ENCODE data around the gene SORCS2.
"Not testable (repeated sequence)": the region's sequence is repeated elsewhere in the genome, so short reads cannot be mapped to it uniquely, and the experiment has no call there.

The SORCS2 gene

DNA sequence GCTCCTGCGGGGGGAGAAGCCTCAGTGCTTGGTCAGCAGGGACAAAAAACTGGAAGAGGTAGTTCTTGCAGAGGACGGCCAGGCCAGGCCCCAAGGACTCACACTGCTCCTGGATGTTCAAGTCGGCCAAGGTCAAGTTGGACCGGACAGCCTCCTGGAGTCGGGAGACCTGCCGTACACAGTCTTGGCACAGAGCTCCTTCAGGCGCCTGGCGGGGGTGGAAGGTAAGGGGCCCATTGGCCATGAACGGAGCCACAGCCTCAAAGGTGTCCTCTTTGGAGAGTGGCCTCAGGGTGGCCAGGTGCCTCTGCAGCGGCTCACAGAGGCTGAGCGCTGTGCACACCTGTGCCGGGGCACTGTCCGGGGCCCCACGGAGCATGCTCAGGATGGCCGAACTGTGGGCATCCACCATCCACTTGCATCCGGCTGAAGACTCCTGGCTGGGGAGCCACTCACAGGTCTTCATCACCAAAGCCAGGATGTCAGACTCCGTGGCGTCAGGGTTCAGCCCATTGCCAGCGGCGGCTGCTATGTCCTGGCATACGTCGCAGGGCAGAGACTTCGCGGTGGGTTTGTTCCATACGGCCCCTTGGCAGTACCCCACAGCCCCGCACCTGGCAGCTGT is 241.9 kb downstream of the SORCS2 start:
- FAIRE-seq = no peak

- FAIRE-seq = no peak
Observed at GRCh38 chr4:7434766-7435150, 242.4 kb downstream of the SORCS2 start, which contains the start of gene PSAPL1. TSS of gene PSAPL1 (minus strand) at chr4:7434930. CDS start at chr4:7434879, 51 bp downstream.

- no peak for FAIRE-seq
Observed at GRCh38 chr4:7435471-7436061, 243.2 kb downstream of the SORCS2 start.

- no peak for FAIRE-seq
Observed at GRCh38 chr4:7436256-7436655, 243.9 kb downstream of the SORCS2 start.

DNA sequence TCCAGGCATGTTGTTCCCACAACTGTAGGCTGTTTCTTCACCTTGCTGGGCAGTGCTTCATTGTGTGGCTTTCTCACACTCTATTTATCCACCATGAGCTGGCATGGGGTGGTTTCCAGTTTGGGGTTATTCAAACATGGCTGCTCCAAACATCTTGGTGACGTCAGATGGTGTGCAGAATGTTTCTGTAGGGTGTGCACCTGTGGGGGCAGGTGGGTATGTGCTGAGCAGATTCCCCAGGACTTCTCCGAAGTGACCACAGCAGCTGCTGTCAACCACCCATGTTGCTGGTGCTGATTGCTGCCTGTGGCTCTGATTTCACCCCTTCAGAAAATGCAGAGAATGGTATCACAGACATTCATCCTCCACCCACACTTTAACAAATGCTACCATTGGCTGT is 247.4 kb downstream of the SORCS2 start:
- FAIRE-seq = no peak

GRCh38 chr4:7441201-7441600 is 248.9 kb downstream of the SORCS2 start:
- no peak for FAIRE-seq

DNA sequence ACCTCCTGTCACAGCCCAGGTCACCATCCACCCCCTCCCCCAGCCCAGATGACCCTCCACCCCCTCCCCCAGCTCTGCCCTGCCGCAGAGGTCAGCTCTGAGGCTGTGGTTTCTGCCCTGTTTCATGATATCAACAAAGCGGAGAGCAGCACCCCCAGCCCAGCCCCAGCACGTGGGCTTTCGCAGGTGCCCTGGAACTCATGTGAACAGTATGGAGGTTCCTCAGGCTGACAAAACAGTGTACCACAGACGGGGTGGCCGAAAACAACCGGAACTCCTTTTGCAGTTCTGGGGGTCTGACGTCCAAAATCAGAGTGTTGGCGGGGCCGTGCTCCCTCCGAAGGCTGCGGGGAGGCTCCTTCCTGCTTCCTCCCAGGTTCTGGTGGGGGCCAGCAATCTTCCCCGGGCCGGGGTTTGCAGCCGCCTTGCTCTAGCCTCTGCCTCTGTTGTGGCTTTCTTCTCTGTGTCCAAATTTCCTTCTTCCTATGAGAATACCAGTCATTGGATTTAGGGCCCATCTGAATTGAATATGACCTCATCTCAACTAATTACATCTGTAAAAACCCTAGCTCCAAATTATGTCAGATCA is 250.3 kb downstream of the SORCS2 start:
- no peak for FAIRE-seq

GRCh38 chr4:7444314-7444713 is 252.0 kb downstream of the SORCS2 start:
- no peak for FAIRE-seq

- FAIRE-seq = no peak
Observed at GRCh38 chr4:7444731-7445130, 252.4 kb downstream of the SORCS2 start.

DNA sequence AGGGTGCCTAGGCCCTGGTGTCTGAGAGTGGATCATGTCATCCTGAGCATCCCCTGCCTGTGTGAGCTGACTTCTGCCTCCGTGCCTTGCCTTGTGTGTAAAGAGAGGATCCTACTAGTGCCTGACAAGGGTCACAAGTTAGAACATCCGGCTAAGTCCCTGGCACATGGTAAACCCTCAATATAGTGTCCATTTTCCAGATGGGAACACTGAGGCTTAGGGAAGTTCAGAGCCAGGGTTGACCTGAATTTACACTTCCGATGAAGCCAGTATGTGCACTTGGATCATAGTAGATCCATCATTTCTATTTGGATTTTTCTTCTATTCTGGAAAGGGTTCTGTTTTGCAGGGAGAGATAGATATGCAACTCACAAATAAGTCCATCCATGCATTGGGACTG is 254.9 kb downstream of the SORCS2 start:
- no peak for FAIRE-seq

- FAIRE-seq = no peak
Observed at GRCh38 chr4:7448036-7448435, 255.7 kb downstream of the SORCS2 start.

GRCh38 chr4:7450775-7451433 is 258.6 kb downstream of the SORCS2 start:
- FAIRE-seq = no peak

- FAIRE-seq = no peak
Observed at GRCh38 chr4:7451434-7451789, 259.1 kb downstream of the SORCS2 start.

- FAIRE-seq = no peak
Observed at GRCh38 chr4:7451800-7452199, 259.5 kb downstream of the SORCS2 start.

GRCh38 chr4:7452802-7453201 is 260.5 kb downstream of the SORCS2 start:
- not testable (repeated sequence) for FAIRE-seq

DNA sequence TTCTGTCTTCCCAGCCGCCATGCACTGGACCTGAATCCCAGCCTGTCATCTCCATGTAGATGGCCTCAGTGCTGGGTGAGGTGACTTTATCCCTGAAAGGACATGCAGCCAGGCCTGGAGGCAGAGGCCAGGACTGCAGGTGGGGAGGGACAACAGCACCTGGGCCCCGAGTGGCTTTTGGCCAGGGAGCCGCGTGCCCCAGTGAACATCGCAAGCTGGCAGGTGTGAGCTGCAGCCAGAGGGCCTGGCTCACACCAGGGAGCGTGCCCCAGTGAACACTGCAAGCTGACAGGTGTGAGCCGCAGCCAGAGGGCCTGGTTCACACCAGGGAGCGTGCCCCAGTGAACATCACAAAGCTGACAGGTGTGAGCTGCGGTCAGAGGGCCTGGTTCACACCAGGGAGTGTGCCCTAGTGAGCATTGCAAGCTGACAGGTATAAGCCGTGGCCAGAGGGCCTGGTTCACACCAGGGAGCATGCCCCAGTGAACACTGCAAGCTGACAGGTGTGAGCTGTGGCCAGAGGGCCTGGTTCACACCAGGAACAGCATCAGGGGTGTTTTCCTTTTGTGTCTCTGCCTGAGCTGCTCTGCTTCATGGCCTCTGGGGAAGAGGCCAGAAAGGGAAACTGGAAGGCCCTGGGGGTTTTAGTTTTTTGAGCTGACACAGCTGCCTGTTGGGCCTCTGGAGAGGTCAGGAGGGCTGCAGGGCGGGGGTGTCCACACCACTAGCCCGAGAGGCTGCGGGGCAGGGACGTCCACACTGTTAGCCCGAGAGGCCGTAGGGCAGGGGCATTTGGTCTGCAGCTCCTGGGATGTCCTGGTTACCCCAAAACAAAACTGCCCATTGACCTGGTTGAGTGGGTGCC is 265.1 kb downstream of the SORCS2 start:
- no peak for FAIRE-seq

GRCh38 chr4:7458066-7458425 is 265.7 kb downstream of the SORCS2 start:
- no peak for FAIRE-seq

DNA sequence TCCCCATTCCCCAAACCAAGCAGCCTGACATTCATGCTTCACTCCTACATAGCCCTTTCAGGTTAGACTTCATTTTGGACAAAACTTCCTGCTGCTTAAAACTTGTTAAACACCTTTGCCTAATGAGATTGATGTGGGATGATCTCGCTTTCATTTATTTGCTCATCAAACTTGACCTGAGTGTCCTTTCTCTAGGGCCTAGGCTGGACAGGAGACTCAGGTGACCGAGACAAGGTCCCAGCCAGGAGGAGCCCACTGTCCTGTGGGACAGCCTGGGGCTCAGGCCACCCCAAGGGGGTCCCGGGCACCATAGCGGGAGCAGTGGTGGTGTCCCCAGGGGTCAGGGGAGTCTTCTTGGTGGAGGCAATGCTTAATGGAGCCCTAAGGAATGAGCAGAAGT is 266.1 kb downstream of the SORCS2 start:
- no peak for FAIRE-seq

GRCh38 chr4:7459471-7459870 is 267.1 kb downstream of the SORCS2 start:
- no peak for FAIRE-seq

GRCh38 chr4:7460566-7460965 is 268.2 kb downstream of the SORCS2 start:
- no peak for FAIRE-seq

DNA sequence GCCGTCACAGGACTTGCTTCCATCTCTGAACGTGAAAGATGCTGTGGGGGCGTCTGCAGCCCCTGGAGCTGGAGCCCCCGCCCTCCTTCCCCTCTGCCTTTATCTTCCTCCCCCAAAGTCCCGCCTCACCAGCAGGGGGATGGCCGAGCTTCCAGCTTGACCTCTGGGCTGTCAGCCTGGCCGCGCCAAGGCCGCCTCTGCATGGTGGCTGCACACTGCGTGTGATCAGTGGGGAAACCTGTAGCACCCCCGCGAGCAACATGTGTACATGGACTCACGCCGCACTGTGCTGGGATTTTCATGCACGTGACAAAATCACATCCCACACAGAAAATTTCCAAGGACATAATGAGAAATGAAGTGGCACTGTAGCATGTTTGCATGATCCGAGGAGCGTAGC is 268.9 kb downstream of the SORCS2 start:
- no peak for FAIRE-seq

- no peak for FAIRE-seq
Observed at GRCh38 chr4:7462509-7462971, 270.2 kb downstream of the SORCS2 start.
